Calu3 (cell line): ENCODE results near the gene ZNF536. TPM values are rescaled to one million over a fixed set of nuclear protein-coding genes. Genes with fewer than 3 reads are reported as not detected.

ENCODE experiments used
- BruUV-seq: library from RNA; stranded (reverse); fragments of 400-500 nt; replicated peaks from 2 replicates; lab custom pipeline; 2021; lab: Mats Ljungman, UMichigan
- CTCF ChIA-PET: fragments of 300-600 bp; sonication (Branson Sonifier 250); formaldehyde crosslinking; loops from one replicate; lab custom pipeline; 2022; ENCODE audit warnings: antibody characterized with exemption; lab: Charles Lee
- DNase-seq: peaks from one replicate; pipeline ENCODE4 v3.0.0; 2022
- H3K27ac Mint-ChIP-seq: one replicate; pipeline ENCODE4 v1.8.0; 2022; ENCODE audit warnings: mixed read lengths; ENCODE audit not compliant: unreplicated experiment
- H3K27me3 Mint-ChIP-seq: one replicate; pipeline ENCODE4 v1.8.0; 2022; ENCODE audit warnings: mixed read lengths; ENCODE audit not compliant: unreplicated experiment
- H3K36me3 Mint-ChIP-seq: one replicate; pipeline ENCODE4 v1.8.0; 2022; ENCODE audit warnings: mild to moderate bottlenecking, moderate library complexity, mixed read lengths; ENCODE audit not compliant: insufficient read depth, unreplicated experiment
- H3K4me1 Mint-ChIP-seq: one replicate; pipeline ENCODE4 v1.8.0; 2022; ENCODE audit warnings: mild to moderate bottlenecking, low read depth, mixed read lengths; ENCODE audit not compliant: unreplicated experiment
- H3K4me3 Mint-ChIP-seq: one replicate; pipeline ENCODE4 v1.8.0; 2022; ENCODE audit warnings: mild to moderate bottlenecking, low read depth, moderate library complexity, mixed read lengths; ENCODE audit not compliant: unreplicated experiment
- H3K9me3 Mint-ChIP-seq: one replicate; pipeline ENCODE4 v1.8.0; 2022; ENCODE audit warnings: low read depth, mixed read lengths; ENCODE audit not compliant: unreplicated experiment
- CTCF ChIP-seq: fragments of 200-600 bp; IDR thresholded peaks from one replicate; pipeline ENCODE4 v1.8.0; 2022; ENCODE audit warnings: antibody characterized with exemption; ENCODE audit not compliant: unreplicated experiment
- intact Hi-C: fragments of 100-400 bp; cut with micrococcal nuclease; formaldehyde crosslinking; loops from one replicate; pipeline ENCODE4 v1.10.0; 2022; ENCODE audit not compliant: unreplicated experiment
- total RNA-seq: library from RNA; stranded (reverse); gene quantifications from 2 replicates; pipeline ENCODE4 v1.2.3, GENCODE V29; 2022

Gene ZNF536
- total RNA-seq, 1 experiment from 2014 or later, result not detected

- no TSS peak for BruUV-seq
- CTCF ChIA-PET, result no interaction called here
- H3K4me3 Mint-ChIP-seq, result no peak overlapping the region
- TF ChIP-seq CTCF, result no peak
- no peaks in the 10 kb centered on the region for H3K4me1 Mint-ChIP-seq
- no peaks in the 10 kb centered on the region for H3K27me3 Mint-ChIP-seq
- no peaks in the 10 kb centered on the region for H3K36me3 Mint-ChIP-seq
- DNase-seq, result no peak
- H3K27ac Mint-ChIP-seq, result no peak overlapping the region
- intact Hi-C loops, result no loop called here
- peaks cover 8% of the 10 kb centered on the region for H3K9me3 Mint-ChIP-seq
These were observed 46.4 kb upstream of the ZNF536 start for GRCh38 chr19:30325676-30326392.

GRCh38 chr19:30326393-30326710 lies 45.8 kb upstream of the ZNF536 start:
- no peaks in the 10 kb centered on the region for H3K36me3 Mint-ChIP-seq
- TF ChIP-seq CTCF, result no peak
- peaks cover 9% of the 10 kb centered on the region for H3K9me3 Mint-ChIP-seq
- intact Hi-C loops, result no loop called here
- no peak for DNase-seq
- no TSS peak for BruUV-seq
- no peak overlapping the region for H3K27ac Mint-ChIP-seq
- H3K4me1 Mint-ChIP-seq, result no peaks in the 10 kb centered on the region
- no peaks in the 10 kb centered on the region for H3K27me3 Mint-ChIP-seq
- CTCF ChIA-PET, result no interaction called here
- H3K4me3 Mint-ChIP-seq, result no peak overlapping the region

GRCh38 chr19:30327331-30327730 lies 44.9 kb upstream of the ZNF536 start:
- Mint-ChIP-seq H3K4me1 (no peaks in the 10 kb centered on the region), H3K36me3 (no peaks in the 10 kb centered on the region), H3K4me3 (no peak overlapping the region), H3K27me3 (no peaks in the 10 kb centered on the region), H3K27ac (no peak overlapping the region), H3K9me3 (peaks cover 19% of the 10 kb centered on the region)
- intact Hi-C loops, result no loop called here
- DNase-seq, result no peak
- no TSS peak for BruUV-seq
- CTCF ChIA-PET, result no interaction called here
- no peak for TF ChIP-seq CTCF

GRCh38 chr19:30328096-30328495 lies 44.1 kb upstream of the ZNF536 start:
- H3K4me3 Mint-ChIP-seq, result no peak overlapping the region
- intact Hi-C loops, result no loop called here
- H3K27me3 Mint-ChIP-seq, result no peaks in the 10 kb centered on the region
- H3K9me3 Mint-ChIP-seq, result peaks cover 19% of the 10 kb centered on the region
- no peak for TF ChIP-seq CTCF
- BruUV-seq, result no TSS peak
- no peaks in the 10 kb centered on the region for H3K4me1 Mint-ChIP-seq
- no peak for DNase-seq
- CTCF ChIA-PET, result no interaction called here
- H3K36me3 Mint-ChIP-seq, result no peaks in the 10 kb centered on the region
- H3K27ac Mint-ChIP-seq, result no peak overlapping the region
